ENCODE results near the gene HOXB2. TPM values are rescaled to one million over a fixed set of nuclear protein-coding genes. Genes with fewer than 3 reads are reported as not detected.

HOXB2 gene
- total and polyA plus RNA-seq, 2 donors (not counting 1 experiment from before 2014, with no cell fraction given): 12.2 to 12.3 TPM

- peaks cover 98% of the 10 kb centered on the region for H3K79me2 ChIP-seq (ENCODE audit: control insufficient read depth, insufficient read depth, low read length)
- H2AFZ ChIP-seq (ENCODE audit: low read length): no peak overlapping the region
- H3K9me3 ChIP-seq (ENCODE audit: control insufficient read depth, insufficient read depth, low read depth, low read length): no peaks in the 10 kb centered on the region
- peaks cover 10% of the 10 kb centered on the region for H3K36me3 ChIP-seq (ENCODE audit: control insufficient read depth, insufficient read depth, low read length)
- peak overlapping the region; percentile 100 for H3K4me2 ChIP-seq (ENCODE audit: extremely low read depth, insufficient read depth, low read length)
- H3K9ac ChIP-seq (ENCODE audit: insufficient read depth, low read length): no peak overlapping the region
- peak overlapping the region; percentile 76 for H3K27ac ChIP-seq (ENCODE audit: insufficient read depth, low read length)
- H3K4me3 ChIP-seq (replicated peaks in 1 of 4; ENCODE audit: control extremely low read depth in 1 of 4, insufficient read depth in 1 of 4, low read depth in 3 of 4, low read length in 4 of 4): peak overlapping the region; percentile 40 to 82 (median 75)
- H3K4me1 ChIP-seq (ENCODE audit: control insufficient read depth, extremely low read depth, insufficient read depth, low read length): peaks cover 56% of the 10 kb centered on the region
- no peaks in the 10 kb centered on the region for H4K20me1 ChIP-seq (ENCODE audit: control insufficient read depth, extremely low read depth, insufficient read depth, low read length)
- TF ChIP-seq EZH2 (IDR thresholded peaks at IDR 0.05; ENCODE audit: low read length, missing control alignments) (no peak), CTCF (conservative IDR thresholded peaks at IDR 0.05 in 1 of 2, IDR thresholded peaks at IDR 0.05 in 1 of 2; ENCODE audit: low read depth in 1 of 2, low read length in 2 of 2) (peak in 1 of 2 donors; percentile 18)
- H3K27me3 ChIP-seq (ENCODE audit: control insufficient read depth, insufficient read depth, low read length): no peaks in the 10 kb centered on the region
- peak in 1 of 2 donors; percentile 90 for DNase-seq (ENCODE audit: low read depth in 2 of 2)
These were observed 15.2 kb upstream of the HOXB2 start for GRCh38 chr17:48559840-48560817.

DNA sequence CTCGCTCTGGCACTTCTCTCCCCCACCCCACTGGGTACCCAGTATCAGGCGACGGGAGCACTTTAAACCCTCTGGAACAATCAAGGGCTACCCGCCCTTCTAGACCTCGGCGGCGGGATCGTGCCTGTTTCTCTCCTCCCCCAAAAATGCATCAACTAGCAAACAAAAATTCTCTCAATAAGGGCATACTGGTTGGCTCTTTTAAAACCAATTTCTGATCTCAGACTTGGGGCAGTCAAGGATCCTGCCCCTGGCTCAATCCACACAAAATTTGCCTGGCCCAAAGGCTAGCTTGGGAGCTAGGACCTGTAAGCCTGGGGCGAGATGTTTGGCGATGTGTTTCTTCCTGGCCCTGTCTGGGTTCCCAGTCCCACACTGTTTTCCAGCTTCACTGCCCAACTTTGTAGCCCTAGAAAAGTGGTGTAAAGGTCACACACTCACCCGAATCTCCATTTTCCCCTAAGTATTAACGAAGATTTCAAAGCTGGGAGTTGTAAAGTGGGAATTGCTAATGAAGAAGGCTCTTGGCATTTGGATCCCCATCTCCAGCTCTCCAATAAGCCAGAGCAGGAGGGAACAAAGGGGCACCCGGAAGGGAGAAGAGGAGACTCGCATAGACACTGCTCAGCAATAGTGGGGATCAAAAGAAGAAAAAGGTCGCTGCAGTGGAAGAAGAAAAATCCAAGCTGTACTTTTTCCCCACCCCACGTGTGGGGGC is 14.4 kb upstream of the HOXB2 start:
- Histone ChIP-seq H3K4me2 (ENCODE audit: extremely low read depth, insufficient read depth, low read length) (peak overlapping the region; percentile 100), H3K4me3 (replicated peaks in 1 of 4; ENCODE audit: control extremely low read depth in 1 of 4, insufficient read depth in 1 of 4, low read depth in 3 of 4, low read length in 4 of 4) (peak overlapping the region; percentile 67 to 82 (median 75)), H3K27ac (ENCODE audit: insufficient read depth, low read length) (peak overlapping the region; percentile 76), H3K4me1 (ENCODE audit: control insufficient read depth, extremely low read depth, insufficient read depth, low read length) (peaks cover 56% of the 10 kb centered on the region), H2AFZ (ENCODE audit: low read length) (no peak overlapping the region), H3K36me3 (ENCODE audit: control insufficient read depth, insufficient read depth, low read length) (peaks cover 13% of the 10 kb centered on the region), H3K9ac (ENCODE audit: insufficient read depth, low read length) (peak overlapping the region; percentile 48), H3K27me3 (ENCODE audit: control insufficient read depth, insufficient read depth, low read length) (no peaks in the 10 kb centered on the region), H4K20me1 (ENCODE audit: control insufficient read depth, extremely low read depth, insufficient read depth, low read length) (no peaks in the 10 kb centered on the region), H3K79me2 (ENCODE audit: control insufficient read depth, insufficient read depth, low read length) (peaks cover 98% of the 10 kb centered on the region), H3K9me3 (ENCODE audit: control insufficient read depth, insufficient read depth, low read depth, low read length) (no peaks in the 10 kb centered on the region)
- TF ChIP-seq EZH2 (IDR thresholded peaks at IDR 0.05; ENCODE audit: low read length, missing control alignments) (no peak), CTCF (conservative IDR thresholded peaks at IDR 0.05 in 1 of 2, IDR thresholded peaks at IDR 0.05 in 1 of 2; ENCODE audit: low read depth in 1 of 2, low read length in 2 of 2) (no peak)
- DNase-seq (ENCODE audit: low read depth in 2 of 2): peak in 1 of 2 donors; percentile 64

GRCh38 chr17:48558831-48559121 is 13.9 kb upstream of the HOXB2 start:
- Histone ChIP-seq H4K20me1 (ENCODE audit: control insufficient read depth, extremely low read depth, insufficient read depth, low read length) (no peaks in the 10 kb centered on the region), H3K27me3 (ENCODE audit: control insufficient read depth, insufficient read depth, low read length) (no peaks in the 10 kb centered on the region), H3K4me1 (ENCODE audit: control insufficient read depth, extremely low read depth, insufficient read depth, low read length) (peaks cover 59% of the 10 kb centered on the region), H3K4me2 (ENCODE audit: extremely low read depth, insufficient read depth, low read length) (peak overlapping the region; percentile 100), H3K79me2 (ENCODE audit: control insufficient read depth, insufficient read depth, low read length) (peaks cover 99% of the 10 kb centered on the region), H3K27ac (ENCODE audit: insufficient read depth, low read length) (peak overlapping the region; percentile 76), H3K9ac (ENCODE audit: insufficient read depth, low read length) (no peak overlapping the region), H3K9me3 (ENCODE audit: control insufficient read depth, insufficient read depth, low read depth, low read length) (no peaks in the 10 kb centered on the region), H3K4me3 (replicated peaks in 1 of 4; ENCODE audit: control extremely low read depth in 1 of 4, insufficient read depth in 1 of 4, low read depth in 3 of 4, low read length in 4 of 4) (peak overlapping the region; percentile 67 to 82 (median 75)), H2AFZ (ENCODE audit: low read length) (no peak overlapping the region), H3K36me3 (ENCODE audit: control insufficient read depth, insufficient read depth, low read length) (peaks cover 15% of the 10 kb centered on the region)
- DNase-seq (ENCODE audit: low read depth in 2 of 2): peak in 1 of 2 donors; percentile 42
- TF ChIP-seq CTCF (conservative IDR thresholded peaks at IDR 0.05 in 1 of 2, IDR thresholded peaks at IDR 0.05 in 1 of 2; ENCODE audit: low read depth in 1 of 2, low read length in 2 of 2) (no peak), EZH2 (IDR thresholded peaks at IDR 0.05; ENCODE audit: low read length, missing control alignments) (no peak)
